D721Med (cell line): ENCODE measurements around the gene GSC.
"Not testable (repeated sequence)": the region's sequence is repeated elsewhere in the genome, so short reads cannot be mapped to it uniquely, and the experiment has no call there.

ENCODE experiments used
- DNase-seq: peaks from one replicate; pipeline ENCODE4 v3.0.0; 2011; ENCODE audit warnings: low spot score; ENCODE audit not compliant: insufficient read length
- FAIRE-seq: peaks from 2 replicates; lab custom pipeline; 2011; peaks lifted over from hg19 to GRCh38; lab: Jason Lieb, UNC
- TF ChIP-seq, protein P1 (sequence below): IDR thresholded peaks from 2 replicates; pipeline ENCODE4 v1.5.1; 2012; ENCODE audit warnings: mild to moderate bottlenecking, control low read depth; ENCODE audit not compliant: insufficient read depth; ENCODE audit errors: missing control alignments

Gene GSC

DNA sequence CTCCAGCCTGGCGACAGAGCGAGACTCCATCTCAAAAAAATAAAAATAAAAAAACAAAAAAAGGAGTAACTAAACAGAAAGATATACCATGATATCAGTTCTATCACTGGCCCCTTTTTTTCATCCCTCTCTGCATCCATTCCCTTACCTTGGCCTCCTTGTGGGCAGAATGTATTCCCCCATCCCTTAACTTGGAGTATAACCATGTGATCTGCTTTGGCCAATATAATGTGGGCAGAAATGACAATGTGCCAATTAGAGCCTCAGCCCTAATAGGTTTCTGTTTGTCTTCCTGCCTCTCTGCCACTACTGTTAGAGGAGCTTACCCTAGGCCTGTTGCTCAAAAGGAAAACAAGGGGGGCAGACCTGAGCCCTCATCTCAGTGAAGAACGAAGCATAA is 23.8 kb downstream of the GSC start:
- TF ChIP-seq, protein P1, sequence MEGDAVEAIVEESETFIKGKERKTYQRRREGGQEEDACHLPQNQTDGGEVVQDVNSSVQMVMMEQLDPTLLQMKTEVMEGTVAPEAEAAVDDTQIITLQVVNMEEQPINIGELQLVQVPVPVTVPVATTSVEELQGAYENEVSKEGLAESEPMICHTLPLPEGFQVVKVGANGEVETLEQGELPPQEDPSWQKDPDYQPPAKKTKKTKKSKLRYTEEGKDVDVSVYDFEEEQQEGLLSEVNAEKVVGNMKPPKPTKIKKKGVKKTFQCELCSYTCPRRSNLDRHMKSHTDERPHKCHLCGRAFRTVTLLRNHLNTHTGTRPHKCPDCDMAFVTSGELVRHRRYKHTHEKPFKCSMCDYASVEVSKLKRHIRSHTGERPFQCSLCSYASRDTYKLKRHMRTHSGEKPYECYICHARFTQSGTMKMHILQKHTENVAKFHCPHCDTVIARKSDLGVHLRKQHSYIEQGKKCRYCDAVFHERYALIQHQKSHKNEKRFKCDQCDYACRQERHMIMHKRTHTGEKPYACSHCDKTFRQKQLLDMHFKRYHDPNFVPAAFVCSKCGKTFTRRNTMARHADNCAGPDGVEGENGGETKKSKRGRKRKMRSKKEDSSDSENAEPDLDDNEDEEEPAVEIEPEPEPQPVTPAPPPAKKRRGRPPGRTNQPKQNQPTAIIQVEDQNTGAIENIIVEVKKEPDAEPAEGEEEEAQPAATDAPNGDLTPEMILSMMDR, result no peak
- no peak for FAIRE-seq
- DNase-seq, result no peak

DNA sequence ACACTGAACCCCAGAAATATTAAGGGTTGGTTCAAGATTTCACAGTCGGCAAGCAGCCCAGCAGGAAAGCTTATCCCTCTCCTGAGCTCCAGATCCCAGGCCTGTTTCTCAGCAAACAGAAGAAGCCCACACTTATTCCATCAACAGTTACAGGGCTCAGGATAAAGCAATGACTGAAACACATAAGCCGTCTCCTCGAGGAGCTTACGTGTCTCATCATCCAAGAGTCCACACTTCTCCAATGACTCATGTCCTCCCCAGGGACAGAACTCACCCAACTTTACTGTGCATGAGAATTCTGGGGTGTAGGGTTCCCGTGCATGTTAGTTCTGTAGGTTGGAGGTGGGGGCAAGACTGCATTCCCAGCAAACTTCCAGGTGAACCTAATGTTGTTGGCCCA is 31.2 kb downstream of the GSC start:
- no peak for DNase-seq
- FAIRE-seq, result no peak
- TF ChIP-seq, protein P1, result no peak

DNA sequence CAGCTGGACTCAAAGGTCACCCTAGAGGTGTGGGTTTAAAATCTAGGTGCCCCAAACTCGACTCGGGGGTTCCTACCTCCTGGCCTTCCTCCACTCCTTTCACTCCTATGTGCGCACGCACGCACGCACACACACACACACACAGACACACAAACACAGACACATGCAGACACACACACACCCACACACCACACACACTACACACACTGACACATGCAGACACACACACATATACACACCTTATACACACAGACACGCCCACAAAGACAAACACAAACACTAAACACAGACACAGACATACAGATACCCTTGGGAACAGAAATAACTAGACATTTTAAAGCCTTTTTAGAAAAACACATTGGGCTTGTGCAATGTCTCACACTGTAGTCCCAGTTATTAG is 31.8 kb downstream of the GSC start:
- no peak for DNase-seq
- no peak for FAIRE-seq
- TF ChIP-seq, protein P1, result no peak

DNA sequence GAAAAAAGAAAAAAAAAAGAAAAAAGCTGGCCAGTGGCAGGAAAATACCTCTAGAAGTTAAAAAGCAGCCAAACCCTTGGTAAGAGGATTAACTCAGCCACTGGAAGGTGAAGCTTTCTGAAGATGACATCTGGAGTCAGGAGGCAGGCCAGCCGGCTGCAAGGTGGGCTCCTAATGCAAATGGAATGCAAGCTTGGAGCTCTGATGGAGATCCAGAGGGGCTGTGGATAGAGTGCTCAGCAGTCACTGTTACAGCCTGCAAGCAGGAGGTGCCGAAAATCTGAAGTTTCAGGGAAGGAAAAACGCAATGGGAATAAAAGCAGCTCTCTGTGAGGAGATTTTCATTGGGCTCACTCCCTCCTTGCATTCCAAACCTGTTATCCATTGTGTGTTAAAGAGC is 41.0 kb downstream of the GSC start:
- no peak for DNase-seq
- TF ChIP-seq, protein P1, result no peak
- FAIRE-seq, result no peak

DNA sequence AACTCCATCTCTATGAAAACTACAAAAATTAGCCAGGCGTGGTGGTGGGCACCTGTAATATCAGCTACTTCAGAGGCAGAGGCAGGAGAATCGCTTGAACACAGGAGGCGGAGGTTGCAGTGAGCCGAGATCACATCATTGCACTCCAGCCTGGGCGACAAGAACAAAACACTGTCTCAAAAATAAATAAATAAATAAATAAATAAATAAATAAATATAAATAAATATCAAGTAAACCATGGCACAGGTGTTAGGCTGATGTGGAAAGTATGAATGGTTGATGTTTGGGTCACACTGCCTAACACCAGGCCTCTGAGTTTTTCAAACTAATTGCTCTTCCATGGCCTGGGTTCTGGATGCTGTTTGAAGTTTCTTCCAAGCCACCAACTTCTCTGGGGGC is 41.5 kb downstream of the GSC start:
- DNase-seq, FAIRE-seq: not testable (repeated sequence)

DNA sequence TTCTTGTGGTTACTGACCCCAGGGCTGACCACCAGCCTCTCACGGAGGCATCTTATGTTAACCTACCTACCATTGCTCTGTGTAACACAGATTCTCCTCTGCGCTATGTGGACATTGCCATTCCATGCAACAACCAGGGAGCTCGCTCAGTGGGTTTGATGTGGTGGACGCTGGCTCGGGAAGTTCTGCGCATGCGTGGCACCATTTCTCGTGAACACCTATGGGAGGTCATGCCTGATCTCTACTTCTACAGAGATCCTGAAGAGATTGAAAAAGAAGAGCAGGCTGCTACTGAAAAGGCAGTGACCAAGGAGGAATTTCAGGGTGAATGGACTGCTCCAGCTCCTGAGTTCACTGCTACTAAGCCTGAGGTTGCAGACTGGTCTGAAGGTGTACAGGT is 43.3 kb downstream of the GSC start:
- not testable (repeated sequence) for FAIRE-seq, DNase-seq

DNA sequence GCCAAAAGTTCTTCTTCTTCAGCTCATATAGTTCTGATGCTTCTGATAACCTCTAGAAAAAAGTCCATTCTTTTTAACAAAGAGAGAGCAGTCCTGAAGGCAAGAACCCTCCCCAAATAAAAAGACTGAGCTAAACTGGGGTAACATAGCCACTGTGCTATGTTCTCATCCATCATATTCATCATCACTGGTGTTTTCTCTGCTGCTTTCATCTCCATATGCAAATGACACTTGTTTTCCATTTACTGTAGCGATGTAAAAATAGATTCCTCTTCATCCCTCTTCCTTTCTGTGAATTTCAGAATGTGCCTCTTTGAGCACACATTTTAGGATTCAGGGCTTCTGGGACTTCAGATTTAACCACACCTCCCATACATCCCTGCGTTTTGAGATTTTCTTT is 44.9 kb downstream of the GSC start:
- DNase-seq (no peak), FAIRE-seq (no peak)
- TF ChIP-seq, protein P1, result no peak

DNA sequence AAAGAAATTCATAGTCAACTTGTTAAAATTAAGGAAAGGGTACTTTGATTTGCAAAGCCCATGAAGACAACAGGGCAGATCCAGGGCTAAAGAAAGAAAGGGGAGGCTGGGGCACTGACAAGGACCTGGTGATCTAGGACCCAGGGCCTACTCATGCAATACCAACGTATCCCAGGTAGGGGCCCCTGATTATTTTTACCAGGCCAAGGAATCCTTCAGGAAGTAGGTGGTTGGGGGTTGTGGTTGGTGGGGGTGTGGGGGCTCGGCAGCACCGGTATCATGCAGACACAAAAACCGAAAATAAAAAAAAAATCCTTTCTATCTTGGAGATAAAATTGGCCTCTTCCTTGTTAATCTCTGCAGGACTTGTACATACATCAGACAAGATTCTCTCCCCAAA is 47.5 kb downstream of the GSC start:
- TF ChIP-seq, protein P1, result no peak
- no peak for DNase-seq
- FAIRE-seq, result no peak
